GM12878 (cell line): ENCODE results near the gene HSF5. TPM values are rescaled to one million over a fixed set of nuclear protein-coding genes. Genes with fewer than 3 reads are reported as not detected.

Experiments
- ATAC-seq: fragments of 200-7000 bp; cut with Tn5 transposase; 3 replicates; pipeline ENCODE4 v1.9.1; 2020; ENCODE audit warnings: mild to moderate bottlenecking, moderate library complexity
- BruUV-seq: library from RNA; stranded (reverse); fragments of 400-500 nt; replicated peaks from 2 replicates; lab custom pipeline; 2021; lab: Mats Ljungman, UMichigan
- CTCF ChIA-PET: fragments of 300-600 bp; sonication (Branson Sonifier 250); formaldehyde crosslinking; extraction: SDS; loops from one replicate; lab custom pipeline; 2021; ENCODE audit warnings: inconsistent platforms; lab: Yijun Ruan, JAX
- POLR2A ChIA-PET: fragments of 350-600 bp; formaldehyde crosslinking; extraction: SDS; loops from one replicate; lab custom pipeline; 2021; ENCODE audit warnings: inconsistent platforms; lab: Charles Lee
- RAD21 ChIA-PET: fragments of 300-600 bp; sonication (Branson Sonifier 250); formaldehyde crosslinking; loops from one replicate; lab custom pipeline; 2023; ENCODE audit warnings: antibody characterized with exemption; ENCODE audit not compliant: unreplicated experiment; lab: Charles Lee
- SMC1A ChIA-PET: fragments of 300-600 bp; sonication (Branson Sonifier 250); formaldehyde crosslinking; loops from one replicate; lab custom pipeline; 2023; ENCODE audit not compliant: unreplicated experiment, uncharacterized antibody; lab: Charles Lee
- DNase-seq: peaks from one replicate; pipeline ENCODE4 v3.0.0-alpha.2; 2011; ENCODE audit warnings: low read depth, low spot score
- FAIRE-seq: peaks from 3 replicates; lab custom pipeline; 2011; peaks lifted over from hg19 to GRCh38; lab: Jason Lieb, UNC
- H2AFZ ChIP-seq: 2 replicates; pipeline ENCODE4 v1.6.0; 2011; ENCODE audit warnings: low read depth, low read length, control low read depth; ENCODE audit not compliant: control insufficient read depth
- H3K27ac ChIP-seq: 2 replicates; pipeline ENCODE4 v1.5.1; 2011; ENCODE audit warnings: control low read depth; ENCODE audit not compliant: control insufficient read depth, insufficient read depth
- H3K27me3 ChIP-seq, 2 experiments: replicated peaks in 1 of 2; 2 replicates each; pipeline versions ENCODE4 v1.6.0 to v1.6.1; 2011; ENCODE audit warnings: low read length in 1 of 2; ENCODE audit not compliant: control insufficient read depth in 2 of 2, insufficient read depth in 2 of 2
- H3K36me3 ChIP-seq, 2 experiments: 2 replicates each; pipeline ENCODE4 v1.5.1; 2011; ENCODE audit warnings: low read length in 1 of 2; ENCODE audit not compliant: control insufficient read depth in 2 of 2, insufficient read depth in 2 of 2
- H3K4me1 ChIP-seq: 2 replicates; pipeline ENCODE4 v1.6.1; 2011; ENCODE audit warnings: mild to moderate bottlenecking, low read length, moderate library complexity, mixed read lengths; ENCODE audit not compliant: control insufficient read depth, insufficient read depth
- H3K4me2 ChIP-seq: 2 replicates; pipeline ENCODE4 v1.6.0; 2011; ENCODE audit warnings: control low read depth; ENCODE audit not compliant: control insufficient read depth, insufficient read depth
- H3K4me3 ChIP-seq: fragments of 200-600 bp; sonication (generic); 2 replicates; pipeline ENCODE4 v1.5.1; 2016
- H3K79me2 ChIP-seq: 2 replicates; pipeline ENCODE4 v1.6.0; 2011; ENCODE audit warnings: low read length; ENCODE audit not compliant: control insufficient read depth, insufficient read depth
- H3K9ac ChIP-seq: 2 replicates; pipeline ENCODE4 v1.8.0; 2011; ENCODE audit warnings: low read length, control low read depth, mixed read lengths; ENCODE audit not compliant: control insufficient read depth, insufficient read depth
- H3K9me3 ChIP-seq: replicated peaks from 3 replicates; pipeline ENCODE4 v1.5.1; 2011; ENCODE audit warnings: mild to moderate bottlenecking, low read length; ENCODE audit not compliant: control insufficient read depth, insufficient read depth
- H4K20me1 ChIP-seq: 2 replicates; pipeline ENCODE4 v1.6.0; 2011; ENCODE audit not compliant: control insufficient read depth, insufficient read depth
- CTCF ChIP-seq, 3 experiments: IDR thresholded peaks in 2 of 3; conservative IDR thresholded peaks in 1 of 3; 2 replicates each; pipeline ENCODE4 v1.5.1; 2011; ENCODE audit warnings: low read depth in 3 of 3, low read length in 3 of 3, mild to moderate bottlenecking in 3 of 3, control low read depth in 2 of 3, moderate library complexity in 2 of 3, inconsistent platforms in 1 of 3, mixed read lengths in 1 of 3; ENCODE audit not compliant: control insufficient read depth in 2 of 3, insufficient read depth in 1 of 3; ENCODE audit errors: extremely low read depth in 1 of 3
- ELK1 ChIP-seq: IDR thresholded peaks from 2 replicates; pipeline ENCODE4 v1.6.1; 2012; ENCODE audit warnings: low read depth, low read length, improper control_type of control experiment
- GATAD2B ChIP-seq: fragments of 450-650 bp; conservative IDR thresholded peaks from 2 replicates; pipeline ENCODE4 v1.6.1; 2017; ENCODE audit warnings: low read depth, mild to moderate bottlenecking, moderate library complexity
- HDGF ChIP-seq: fragments of 450-650 bp; IDR thresholded peaks from 2 replicates; pipeline ENCODE4 v1.6.1; 2016; ENCODE audit warnings: antibody characterized with exemption
- WGBS: methylation state at CpG from one replicate; pipeline ENCODE4 v1.1.6; 2016; ENCODE audit warnings: low lambda C conversion rate; ENCODE audit not compliant: insufficient replicate concordance, insufficient coverage; ENCODE audit errors: missing lambda C conversion rate; 5-methylcytosine and 5-hydroxymethylcytosine counted together
- in situ Hi-C: fragments of 300-500 bp; cut with MboI; formaldehyde crosslinking; loops from 9 replicates; pipeline ENCODE4 v1.14.3; 2018; ENCODE audit warnings: mixed read lengths
- intact Hi-C: fragments of 100-400 bp; cut with micrococcal nuclease; formaldehyde crosslinking; loops from one replicate; pipeline ENCODE4 v1.14.2; 2022; ENCODE audit not compliant: unreplicated experiment
- polyA plus RNA-seq, 11 experiments: library from polyadenylated mRNA; depleted of rRNA in 4 of 11; unstranded in 6 of 11; stranded (reverse) in 5 of 11; fragments of >200 nt; fragmentation: Nextera tagmentation in 4 of 11; fragmentation: Illumina TruSeq in 1 of 11; extraction: Ambion mirVana in 4 of 11; extraction: Trizol in 1 of 11; gene quantifications; 1 replicate in 1 of 11; 2 replicates in 10 of 11; pipeline versions ENCODE4 v1.2.1 to v1.2.3, GENCODE V29; 2011 to 2016; ENCODE audit warnings: inconsistent platforms in 2 of 11, missing spikeins in 2 of 11, low read depth in 1 of 11
- total RNA-seq, 4 experiments: library from RNA; depleted of rRNA in 3 of 4; stranded (reverse); fragments of >200 nt in 3 of 4; fragmentation: Illumina TruSeq in 1 of 4; extraction: Trizol in 1 of 4; gene quantifications; 2 replicates each; pipeline versions ENCODE4 v1.2.1 to v1.2.3, GENCODE V29; 2013 to 2021
- TF ChIP-seq, protein P1 (sequence below): IDR thresholded peaks from 2 replicates; pipeline ENCODE4 v1.6.1; 2012; ENCODE audit warnings: improper control_type of control experiment, low read depth, low read length; ENCODE audit not compliant: insufficient replicate concordance

Gene HSF5
- total and polyA plus RNA-seq, 10 of the 15 experiments (the other 5 are each of a cell fraction or from before 2014, with no cell fraction given) = 0.02 to 0.18 (median 0.06) TPM; not detected in 4

GRCh38 chr17:58384897-58385296 lies 103.3 kb downstream of the HSF5 start:
- Histone ChIP-seq H3K27ac (no peak overlapping the region), H3K4me1 (peaks cover 19% of the 10 kb centered on the region), H3K9ac (no peak overlapping the region), H2AFZ (no peak overlapping the region), H3K27me3 (no peaks in the 10 kb centered on the region), H3K79me2 (peaks cover 4% of the 10 kb centered on the region), H3K4me2 (no peak overlapping the region), H4K20me1 (no peaks in the 10 kb centered on the region), H3K4me3 (no peak overlapping the region), H3K9me3 (no peaks in the 10 kb centered on the region), H3K36me3 (no peaks in the 10 kb centered on the region; a peak in 2 of 4 replicates)
- RAD21 ChIA-PET = interaction anchor here (1.2 to 8.4 kb wide), 3 partner anchors 23 to 41 kb away, joined by 3 to 70 read pairs (median 7); partner anchors contain the start of gene RNF43
- POLR2A ChIA-PET = interaction anchor here (0.5 to 5.9 kb wide), 5 partner anchors 12 to 1245 kb away, joined by 3 to 29 read pairs (median 5); partner anchors contain the start of gene SUPT4H1
- no peak for ATAC-seq
- intact Hi-C loops = no loop called here
- no TSS peak for BruUV-seq
- SMC1A ChIA-PET = interaction anchor here (0.9 to 7.5 kb wide), 5 partner anchors 11 to 68 kb away, joined by 3 to 74 read pairs (median 22); partner anchors contain the start of gene RNF43
- in situ Hi-C loops = no loop called here
- CTCF ChIA-PET = interaction anchor here (1.3 to 2.2 kb wide), 4 partner anchors 22 to 51 kb away, joined by 4 to 11 read pairs (median 4); partner anchors contain the start of genes RNF43 and SUPT4H1
- no peak for DNase-seq
- TF ChIP-seq HDGF (no peak), GATAD2B (no peak), ELK1 (no peak), CTCF (IDR thresholded peaks at IDR 0.05 in 2 of 3, conservative IDR thresholded peaks at IDR 0.05 in 1 of 3; ENCODE audit: control insufficient read depth in 2 of 3, extremely low read depth in 1 of 3, insufficient read depth in 1 of 3, low read depth in 3 of 3, low read length in 3 of 3) (no peak)
- TF ChIP-seq, protein P1, sequence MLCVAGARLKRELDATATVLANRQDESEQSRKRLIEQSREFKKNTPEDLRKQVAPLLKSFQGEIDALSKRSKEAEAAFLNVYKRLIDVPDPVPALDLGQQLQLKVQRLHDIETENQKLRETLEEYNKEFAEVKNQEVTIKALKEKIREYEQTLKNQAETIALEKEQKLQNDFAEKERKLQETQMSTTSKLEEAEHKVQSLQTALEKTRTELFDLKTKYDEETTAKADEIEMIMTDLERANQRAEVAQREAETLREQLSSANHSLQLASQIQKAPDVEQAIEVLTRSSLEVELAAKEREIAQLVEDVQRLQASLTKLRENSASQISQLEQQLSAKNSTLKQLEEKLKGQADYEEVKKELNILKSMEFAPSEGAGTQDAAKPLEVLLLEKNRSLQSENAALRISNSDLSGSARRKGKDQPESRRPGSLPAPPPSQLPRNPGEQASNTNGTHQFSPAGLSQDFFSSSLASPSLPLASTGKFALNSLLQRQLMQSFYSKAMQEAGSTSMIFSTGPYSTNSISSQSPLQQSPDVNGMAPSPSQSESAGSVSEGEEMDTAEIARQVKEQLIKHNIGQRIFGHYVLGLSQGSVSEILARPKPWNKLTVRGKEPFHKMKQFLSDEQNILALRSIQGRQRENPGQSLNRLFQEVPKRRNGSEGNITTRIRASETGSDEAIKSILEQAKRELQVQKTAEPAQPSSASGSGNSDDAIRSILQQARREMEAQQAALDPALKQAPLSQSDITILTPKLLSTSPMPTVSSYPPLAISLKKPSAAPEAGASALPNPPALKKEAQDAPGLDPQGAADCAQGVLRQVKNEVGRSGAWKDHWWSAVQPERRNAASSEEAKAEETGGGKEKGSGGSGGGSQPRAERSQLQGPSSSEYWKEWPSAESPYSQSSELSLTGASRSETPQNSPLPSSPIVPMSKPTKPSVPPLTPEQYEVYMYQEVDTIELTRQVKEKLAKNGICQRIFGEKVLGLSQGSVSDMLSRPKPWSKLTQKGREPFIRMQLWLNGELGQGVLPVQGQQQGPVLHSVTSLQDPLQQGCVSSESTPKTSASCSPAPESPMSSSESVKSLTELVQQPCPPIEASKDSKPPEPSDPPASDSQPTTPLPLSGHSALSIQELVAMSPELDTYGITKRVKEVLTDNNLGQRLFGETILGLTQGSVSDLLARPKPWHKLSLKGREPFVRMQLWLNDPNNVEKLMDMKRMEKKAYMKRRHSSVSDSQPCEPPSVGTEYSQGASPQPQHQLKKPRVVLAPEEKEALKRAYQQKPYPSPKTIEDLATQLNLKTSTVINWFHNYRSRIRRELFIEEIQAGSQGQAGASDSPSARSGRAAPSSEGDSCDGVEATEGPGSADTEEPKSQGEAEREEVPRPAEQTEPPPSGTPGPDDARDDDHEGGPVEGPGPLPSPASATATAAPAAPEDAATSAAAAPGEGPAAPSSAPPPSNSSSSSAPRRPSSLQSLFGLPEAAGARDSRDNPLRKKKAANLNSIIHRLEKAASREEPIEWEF = no peak
- FAIRE-seq = peak; percentile 65
- 93% methylated on average over 3 of the region's 3 CpGs for WGBS
